ENCODE results near the gene HHIPL1. TPM values are rescaled to one million over a fixed set of nuclear protein-coding genes. Genes with fewer than 3 reads are reported as not detected.

HHIPL1 gene
- total and polyA plus RNA-seq, 2 experiments from 2014 or later: 0.83 to 1.4 TPM

GRCh38 chr14:99715266-99716000 is 70.5 kb downstream of the HHIPL1 start:
- WGBS (ENCODE audit: low lambda C conversion rate, missing lambda C conversion rate): 95% methylated on average over 23 of the region's 24 CpGs

GRCh38 chr14:99716091-99716849 is 71.3 kb downstream of the HHIPL1 start:
- no peak overlapping the region for H3K4me2 ChIP-seq
- 81% methylated on average over 10 of the region's 10 CpGs for WGBS (ENCODE audit: low lambda C conversion rate, missing lambda C conversion rate)
- no peaks in the 10 kb centered on the region for H3K79me2 ChIP-seq
- H3K4me3 ChIP-seq: no peak overlapping the region
- peak; percentile 1 for DNase-seq (ENCODE audit: low spot score)
- H4K20me1 ChIP-seq (ENCODE audit: insufficient read depth, poor library complexity, severe bottlenecking): no peaks in the 10 kb centered on the region
- H3K36me3 ChIP-seq (replicated peaks; ENCODE audit: insufficient read depth, low read depth): no peaks in the 10 kb centered on the region
- TF ChIP-seq EZH2 (IDR thresholded peaks at IDR 0.05; ENCODE audit: borderline replicate concordance): no peak
- no peak for TF ChIP-seq EZH2phosphoT487 (IDR thresholded peaks at IDR 0.05; ENCODE audit: low read depth, severe bottlenecking, unreplicated experiment)
- TF ChIP-seq CTCF (IDR thresholded peaks at IDR 0.05; ENCODE audit: poor library complexity): no peak
- H3K27me3 ChIP-seq: no peaks in the 10 kb centered on the region
- H3K4me1 ChIP-seq (ENCODE audit: insufficient read depth): no peaks in the 10 kb centered on the region
- H3K9me2 ChIP-seq (replicated peaks; ENCODE audit: insufficient read depth): no peaks in the 10 kb centered on the region
- H2AFZ ChIP-seq: no peak overlapping the region
- H3K27ac ChIP-seq: no peak overlapping the region
- H3K9me3 ChIP-seq (ENCODE audit: low read depth): no peaks in the 10 kb centered on the region

More at GRCh38 chr14:99715266-99716000, 70.5 kb downstream of the HHIPL1 start:
- Histone ChIP-seq H3K4me2 (no peak overlapping the region), H3K4me1 (ENCODE audit: insufficient read depth) (no peaks in the 10 kb centered on the region), H3K79me2 (no peaks in the 10 kb centered on the region), H3K27ac (no peak overlapping the region), H3K4me3 (no peak overlapping the region), H3K9me3 (ENCODE audit: low read depth) (no peaks in the 10 kb centered on the region), H4K20me1 (ENCODE audit: insufficient read depth, poor library complexity, severe bottlenecking) (no peaks in the 10 kb centered on the region), H3K27me3 (no peaks in the 10 kb centered on the region), H3K9me2 (replicated peaks; ENCODE audit: insufficient read depth) (no peaks in the 10 kb centered on the region), H2AFZ (no peak overlapping the region), H3K36me3 (replicated peaks; ENCODE audit: insufficient read depth, low read depth) (no peaks in the 10 kb centered on the region)
- DNase-seq (ENCODE audit: low spot score): peak; percentile 1
- TF ChIP-seq EZH2phosphoT487 (IDR thresholded peaks at IDR 0.05; ENCODE audit: low read depth, severe bottlenecking, unreplicated experiment) (no peak), EZH2 (IDR thresholded peaks at IDR 0.05; ENCODE audit: borderline replicate concordance) (no peak)

DNA sequence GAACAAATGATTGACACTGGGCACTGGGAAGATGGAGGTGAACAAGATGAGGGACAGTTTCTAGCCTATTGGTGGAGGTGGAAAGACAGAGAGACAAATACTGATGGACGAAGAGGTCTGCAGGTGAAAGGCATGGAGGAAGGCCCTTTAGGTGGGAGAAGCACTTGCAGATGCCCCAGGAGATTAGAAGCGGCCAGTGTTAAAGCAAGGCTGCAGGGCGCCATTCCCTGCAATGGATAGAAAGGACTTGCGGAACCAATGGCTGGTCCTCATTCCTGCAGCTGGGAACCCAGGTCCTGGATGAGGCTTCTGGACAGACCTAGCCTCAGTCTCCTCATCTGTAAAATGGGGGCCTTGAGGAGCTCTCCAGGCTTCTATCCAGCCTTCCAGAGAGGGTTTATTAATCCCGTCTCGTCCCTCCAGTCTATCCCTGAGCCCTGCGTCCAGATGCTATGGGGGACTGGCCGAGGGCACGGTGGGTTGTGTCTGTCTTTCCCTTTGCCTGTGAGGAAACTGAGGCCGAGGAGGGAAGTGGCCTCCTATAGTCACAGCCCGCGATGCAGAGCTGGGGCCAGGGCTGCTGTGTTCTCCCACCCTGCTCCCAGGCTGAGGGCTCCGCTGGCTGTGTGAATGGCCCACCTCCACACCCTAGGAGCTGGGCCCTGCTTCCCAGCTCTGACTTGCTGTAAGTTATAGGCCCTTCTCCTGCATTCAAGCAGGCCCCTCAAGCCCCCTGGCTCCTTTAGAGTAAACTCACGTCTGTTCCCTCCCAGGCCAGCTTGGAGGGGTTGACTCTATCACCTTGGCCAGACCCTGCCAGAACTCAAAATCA is 72.1 kb downstream of the HHIPL1 start:
- peak; percentile 6 for DNase-seq (ENCODE audit: low spot score)
- H3K36me3 ChIP-seq (replicated peaks; ENCODE audit: insufficient read depth, low read depth): no peaks in the 10 kb centered on the region
- no peaks in the 10 kb centered on the region for H3K79me2 ChIP-seq
- no peaks in the 10 kb centered on the region for H3K9me3 ChIP-seq (ENCODE audit: low read depth)
- H3K27me3 ChIP-seq: no peaks in the 10 kb centered on the region
- no peak overlapping the region for H3K4me3 ChIP-seq
- no peak overlapping the region for H3K4me2 ChIP-seq
- no peaks in the 10 kb centered on the region for H3K4me1 ChIP-seq (ENCODE audit: insufficient read depth)
- H3K27ac ChIP-seq: no peak overlapping the region
- no peak overlapping the region for H2AFZ ChIP-seq
- no peaks in the 10 kb centered on the region for H3K9me2 ChIP-seq (replicated peaks; ENCODE audit: insufficient read depth)
- WGBS (ENCODE audit: low lambda C conversion rate, missing lambda C conversion rate): 95% methylated on average over 14 of the region's 14 CpGs
- no peaks in the 10 kb centered on the region for H4K20me1 ChIP-seq (ENCODE audit: insufficient read depth, poor library complexity, severe bottlenecking)
- no peak for TF ChIP-seq EZH2phosphoT487 (IDR thresholded peaks at IDR 0.05; ENCODE audit: low read depth, severe bottlenecking, unreplicated experiment)
- no peak for TF ChIP-seq CTCF (IDR thresholded peaks at IDR 0.05; ENCODE audit: poor library complexity)
- TF ChIP-seq EZH2 (IDR thresholded peaks at IDR 0.05; ENCODE audit: borderline replicate concordance): no peak
